Memory B cell (primary cell): ENCODE results near the gene TSPAN19.

Experiments used
- ATAC-seq: fragments of 150-1000 bp; cut with Tn5 transposase; 2 replicates; pipeline ENCODE4 v1.10.0; 2021; ENCODE audit warnings: low read depth, mild to moderate bottlenecking, moderate library complexity
- DNase-seq, 2 donors: peaks; one replicate each; pipeline ENCODE4 v3.0.0; 2022; ENCODE audit warnings: low spot score in 2 of 2
- H3K27ac Mint-ChIP-seq: one replicate; pipeline ENCODE4 v1.8.0; 2022; ENCODE audit warnings: mild to moderate bottlenecking, moderate library complexity, mixed read lengths
- H3K27me3 Mint-ChIP-seq: one replicate; pipeline ENCODE4 v1.8.0; 2022; ENCODE audit warnings: mixed read lengths
- H3K36me3 Mint-ChIP-seq: one replicate; pipeline ENCODE4 v1.8.0; 2022; ENCODE audit warnings: mild to moderate bottlenecking, mixed read lengths
- H3K4me1 Mint-ChIP-seq: one replicate; pipeline ENCODE4 v1.8.0; 2022; ENCODE audit warnings: mixed read lengths
- H3K4me3 Mint-ChIP-seq: one replicate; pipeline ENCODE4 v1.8.0; 2022; ENCODE audit warnings: mild to moderate bottlenecking, moderate library complexity, mixed read lengths
- H3K9me3 Mint-ChIP-seq: one replicate; pipeline ENCODE4 v1.8.0; 2022; ENCODE audit warnings: mixed read lengths

Gene TSPAN19

GRCh38 chr12:85036234-85036707 lies at the start of gene TSPAN19, which contains the start of gene LRRIQ1:
Gene TSPAN19, minus strand, starts transcription at chr12:85036277. Its CDS starts 6,331 bp downstream, at chr12:85029946.
Gene LRRIQ1, plus strand, starts transcription at chr12:85036351. Its CDS starts 1,826 bp downstream, at chr12:85038177.
- Mint-ChIP-seq H3K27ac (no peak within 1 kb of the TSS), H3K36me3 (no peaks in the 10 kb centered on the region), H3K9me3 (no peaks in the 10 kb centered on the region), H3K4me1 (no peaks in the 10 kb centered on the region), H3K4me3 (peak within 1 kb of the TSS; percentile 77), H3K27me3 (peaks cover 3% of the 10 kb centered on the region)
- ATAC-seq (peak; percentile 63), DNase-seq (peak in 1 of 2 donors; percentile 5)

GRCh38 chr12:85085066-85085465 lies 49.0 kb upstream of the TSPAN19 start:
- Mint-ChIP-seq H3K36me3 (no peaks in the 10 kb centered on the region), H3K4me3 (no peak overlapping the region), H3K9me3 (peaks cover 3% of the 10 kb centered on the region), H3K4me1 (no peaks in the 10 kb centered on the region), H3K27me3 (no peaks in the 10 kb centered on the region), H3K27ac (no peak overlapping the region)
- ATAC-seq (no peak), DNase-seq (no peak)

GRCh38 chr12:85076688-85077430 lies 40.8 kb upstream of the TSPAN19 start:
- DNase-seq (no peak), ATAC-seq (peak; percentile 37)
- Mint-ChIP-seq H3K4me3 (no peak overlapping the region), H3K27me3 (no peaks in the 10 kb centered on the region), H3K36me3 (no peaks in the 10 kb centered on the region), H3K9me3 (no peaks in the 10 kb centered on the region), H3K27ac (no peak overlapping the region), H3K4me1 (no peaks in the 10 kb centered on the region)

- DNase-seq (no peak), ATAC-seq (no peak)
- H3K27ac Mint-ChIP-seq: no peak overlapping the region
- H3K36me3 Mint-ChIP-seq: peaks cover 2% of the 10 kb centered on the region
- no peaks in the 10 kb centered on the region for H3K4me1 Mint-ChIP-seq
- peaks cover 2% of the 10 kb centered on the region for H3K9me3 Mint-ChIP-seq
- no peak overlapping the region for H3K4me3 Mint-ChIP-seq
- no peaks in the 10 kb centered on the region for H3K27me3 Mint-ChIP-seq
These were observed 36.7 kb upstream of the TSPAN19 start for GRCh38 chr12:85072826-85073225.

GRCh38 chr12:85065837-85066482 lies 29.9 kb upstream of the TSPAN19 start:
- ATAC-seq (no peak), DNase-seq (no peak)
- Mint-ChIP-seq H3K9me3 (peaks cover 2% of the 10 kb centered on the region), H3K36me3 (peaks cover 2% of the 10 kb centered on the region), H3K4me3 (no peak overlapping the region), H3K27me3 (no peaks in the 10 kb centered on the region), H3K27ac (no peak overlapping the region), H3K4me1 (no peaks in the 10 kb centered on the region)

- no peak for DNase-seq
- no peaks in the 10 kb centered on the region for H3K27me3 Mint-ChIP-seq
- H3K4me1 Mint-ChIP-seq: peaks cover 6% of the 10 kb centered on the region
- no peak overlapping the region for H3K27ac Mint-ChIP-seq
- no peaks in the 10 kb centered on the region for H3K36me3 Mint-ChIP-seq
- H3K9me3 Mint-ChIP-seq: no peaks in the 10 kb centered on the region
- no peak overlapping the region for H3K4me3 Mint-ChIP-seq
- no peak for ATAC-seq
These were observed 24.8 kb upstream of the TSPAN19 start for GRCh38 chr12:85060916-85061315.

GRCh38 chr12:85059594-85059993 lies 23.5 kb upstream of the TSPAN19 start:
- H3K4me3 Mint-ChIP-seq: no peak overlapping the region
- H3K36me3 Mint-ChIP-seq: no peaks in the 10 kb centered on the region
- no peak overlapping the region for H3K27ac Mint-ChIP-seq
- H3K9me3 Mint-ChIP-seq: no peaks in the 10 kb centered on the region
- H3K27me3 Mint-ChIP-seq: no peaks in the 10 kb centered on the region
- ATAC-seq: no peak
- DNase-seq: no peak
- peaks cover 6% of the 10 kb centered on the region for H3K4me1 Mint-ChIP-seq

GRCh38 chr12:85058339-85058738 lies 22.3 kb upstream of the TSPAN19 start:
- no peak for DNase-seq
- no peaks in the 10 kb centered on the region for H3K36me3 Mint-ChIP-seq
- no peak overlapping the region for H3K27ac Mint-ChIP-seq
- H3K9me3 Mint-ChIP-seq: no peaks in the 10 kb centered on the region
- H3K4me1 Mint-ChIP-seq: peaks cover 6% of the 10 kb centered on the region
- no peak overlapping the region for H3K4me3 Mint-ChIP-seq
- no peaks in the 10 kb centered on the region for H3K27me3 Mint-ChIP-seq
- no peak for ATAC-seq

- Mint-ChIP-seq H3K27ac (no peak overlapping the region), H3K4me1 (peaks cover 6% of the 10 kb centered on the region), H3K4me3 (no peak overlapping the region), H3K36me3 (no peaks in the 10 kb centered on the region), H3K9me3 (no peaks in the 10 kb centered on the region), H3K27me3 (no peaks in the 10 kb centered on the region)
- ATAC-seq (no peak), DNase-seq (peak in 1 of 2 donors; percentile 12)
These were observed 21.4 kb upstream of the TSPAN19 start for GRCh38 chr12:85057370-85057963.

GRCh38 chr12:85043829-85044228 lies 7.8 kb upstream of the TSPAN19 start:
- Mint-ChIP-seq H3K27me3 (no peaks in the 10 kb centered on the region), H3K4me1 (no peaks in the 10 kb centered on the region), H3K36me3 (no peaks in the 10 kb centered on the region), H3K9me3 (no peaks in the 10 kb centered on the region), H3K27ac (no peak overlapping the region), H3K4me3 (no peak overlapping the region)
- ATAC-seq: no peak
- DNase-seq: no peak

GRCh38 chr12:85041395-85041794 lies 5.3 kb upstream of the TSPAN19 start:
- H3K27me3 Mint-ChIP-seq: no peaks in the 10 kb centered on the region
- H3K27ac Mint-ChIP-seq: no peak overlapping the region
- DNase-seq (no peak), ATAC-seq (no peak)
- H3K36me3 Mint-ChIP-seq: no peaks in the 10 kb centered on the region
- no peak overlapping the region for H3K4me3 Mint-ChIP-seq
- no peaks in the 10 kb centered on the region for H3K4me1 Mint-ChIP-seq
- no peaks in the 10 kb centered on the region for H3K9me3 Mint-ChIP-seq

GRCh38 chr12:85036733-85037132 lies 656 bp upstream of the TSPAN19 start:
- DNase-seq (no peak), ATAC-seq (peak; percentile 62)
- H3K4me1 Mint-ChIP-seq: no peaks in the 10 kb centered on the region
- H3K27ac Mint-ChIP-seq: no peak overlapping the region
- H3K4me3 Mint-ChIP-seq: peak overlapping the region; percentile 77
- no peaks in the 10 kb centered on the region for H3K36me3 Mint-ChIP-seq
- peaks cover 3% of the 10 kb centered on the region for H3K27me3 Mint-ChIP-seq
- no peaks in the 10 kb centered on the region for H3K9me3 Mint-ChIP-seq

GRCh38 chr12:85029456-85029855 lies 6.6 kb downstream of the TSPAN19 start:
- no peaks in the 10 kb centered on the region for H3K4me1 Mint-ChIP-seq
- no peak overlapping the region for H3K4me3 Mint-ChIP-seq
- ATAC-seq: no peak
- peaks cover 1% of the 10 kb centered on the region for H3K27me3 Mint-ChIP-seq
- DNase-seq: no peak
- no peaks in the 10 kb centered on the region for H3K9me3 Mint-ChIP-seq
- H3K27ac Mint-ChIP-seq: no peak overlapping the region
- H3K36me3 Mint-ChIP-seq: no peaks in the 10 kb centered on the region

- Mint-ChIP-seq H3K9me3 (no peaks in the 10 kb centered on the region), H3K27me3 (no peaks in the 10 kb centered on the region), H3K27ac (no peak overlapping the region), H3K36me3 (no peaks in the 10 kb centered on the region), H3K4me3 (no peak overlapping the region), H3K4me1 (no peaks in the 10 kb centered on the region)
- no peak for DNase-seq
- ATAC-seq: no peak
These were observed 18.0 kb downstream of the TSPAN19 start for GRCh38 chr12:85018098-85018497.
